ENCODE data around the gene SUB1.
A peak's percentile ranks its signal among the peaks of the same experiment; 100 is the strongest.
"Not testable (repeated sequence)": the region's sequence is repeated elsewhere in the genome, so short reads cannot be mapped to it uniquely, and the experiment has no call there.

Gene SUB1

DNA sequence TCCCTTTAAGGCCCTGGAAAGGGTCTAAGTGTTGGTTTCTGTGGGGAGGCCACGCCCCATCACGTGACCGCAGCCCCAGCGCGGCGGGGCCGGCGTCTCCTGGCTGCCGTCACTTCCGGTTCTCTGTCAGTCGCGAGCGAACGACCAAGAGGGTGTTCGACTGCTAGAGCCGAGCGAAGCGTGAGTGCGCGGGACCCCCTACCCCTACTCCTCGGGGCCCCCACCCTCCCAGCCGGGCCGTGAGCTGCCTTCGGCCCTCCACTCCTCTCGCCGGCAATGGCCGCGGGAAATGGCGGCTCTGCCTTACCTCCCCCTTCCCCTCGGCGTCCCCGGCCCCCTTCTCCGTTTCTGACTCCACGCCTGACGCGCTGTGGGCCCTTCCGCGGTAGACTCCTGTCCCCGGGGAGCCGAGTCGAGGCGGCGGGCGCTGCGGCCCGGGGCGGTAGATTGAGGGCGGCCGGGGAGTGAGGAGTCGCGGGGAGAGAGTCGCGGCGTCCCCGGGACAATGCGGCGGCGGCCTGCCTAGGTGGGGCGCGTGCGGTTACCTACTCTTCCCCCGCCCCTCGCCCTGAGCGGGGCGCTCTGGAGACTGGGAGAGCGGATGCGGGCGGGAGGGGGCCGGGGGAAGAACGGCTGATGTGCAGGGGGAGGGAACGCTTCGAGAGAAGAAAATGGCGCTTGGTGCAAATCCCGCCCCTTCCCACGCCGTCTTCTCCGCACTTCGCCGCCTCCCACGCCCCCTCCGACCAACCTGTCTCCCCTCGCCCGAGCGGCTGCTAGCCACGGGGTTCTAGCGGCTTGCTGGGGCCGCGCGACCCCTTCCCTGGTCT, at the start of gene SUB1:
TSS of gene SUB1 (plus strand) at position 112 of the 830 bp plus-strand sequence. CDS start 2,956 bp downstream, outside the sequence.
- H3K4me3 ChIP-seq (ENCODE audit: low read depth, low read length) = peak within 1 kb of the TSS; percentile 79
- H3K9ac ChIP-seq (ENCODE audit: low read depth, low read length) = peak within 1 kb of the TSS; percentile 92
- no peaks in the 10 kb centered on the region for H3K9me3 ChIP-seq (ENCODE audit: control insufficient read depth, insufficient read depth, low read length)
- peaks cover 36% of the 10 kb centered on the region for H3K4me1 ChIP-seq (ENCODE audit: control insufficient read depth, insufficient read depth, low read length)
- H3K27me3 ChIP-seq (ENCODE audit: control insufficient read depth, insufficient read depth, low read length) = no peaks in the 10 kb centered on the region
- H3K27ac ChIP-seq (ENCODE audit: low read depth, low read length) = peak within 1 kb of the TSS; percentile 95
- peaks cover 25% of the 10 kb centered on the region for H3K36me3 ChIP-seq (ENCODE audit: control insufficient read depth, insufficient read depth, low read length)

DNA sequence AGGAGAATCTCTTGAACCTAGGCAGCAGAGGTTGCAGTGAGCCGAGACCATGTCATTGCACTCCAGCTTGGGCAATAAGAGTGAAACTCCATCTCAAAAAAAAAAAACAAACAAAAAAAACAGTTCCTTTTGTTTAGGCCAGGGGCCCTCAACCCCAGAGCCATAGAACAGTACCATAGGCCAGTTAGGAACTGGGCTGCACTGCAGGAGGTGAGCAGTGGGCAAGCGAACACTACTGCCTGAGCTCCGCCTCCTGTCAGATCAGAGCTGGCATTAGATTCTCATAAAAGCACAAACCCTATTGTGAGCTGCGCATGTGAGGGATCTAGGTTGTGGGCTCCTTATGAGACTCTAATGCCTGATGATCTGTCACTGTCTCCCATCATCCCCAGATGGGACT, 49.1 kb upstream of the SUB1 start:
- no peaks in the 10 kb centered on the region for H3K27me3 ChIP-seq (ENCODE audit: control insufficient read depth, insufficient read depth, low read length)
- H3K36me3 ChIP-seq (ENCODE audit: control insufficient read depth, insufficient read depth, low read length) = no peaks in the 10 kb centered on the region
- H3K9ac ChIP-seq (ENCODE audit: low read depth, low read length) = no peak overlapping the region
- no peak overlapping the region for H3K27ac ChIP-seq (ENCODE audit: low read depth, low read length)
- no peaks in the 10 kb centered on the region for H3K9me3 ChIP-seq (ENCODE audit: control insufficient read depth, insufficient read depth, low read length)
- H3K4me1 ChIP-seq (ENCODE audit: control insufficient read depth, insufficient read depth, low read length) = peaks cover 11% of the 10 kb centered on the region
- no peak overlapping the region for H3K4me3 ChIP-seq (ENCODE audit: low read depth, low read length)

DNA sequence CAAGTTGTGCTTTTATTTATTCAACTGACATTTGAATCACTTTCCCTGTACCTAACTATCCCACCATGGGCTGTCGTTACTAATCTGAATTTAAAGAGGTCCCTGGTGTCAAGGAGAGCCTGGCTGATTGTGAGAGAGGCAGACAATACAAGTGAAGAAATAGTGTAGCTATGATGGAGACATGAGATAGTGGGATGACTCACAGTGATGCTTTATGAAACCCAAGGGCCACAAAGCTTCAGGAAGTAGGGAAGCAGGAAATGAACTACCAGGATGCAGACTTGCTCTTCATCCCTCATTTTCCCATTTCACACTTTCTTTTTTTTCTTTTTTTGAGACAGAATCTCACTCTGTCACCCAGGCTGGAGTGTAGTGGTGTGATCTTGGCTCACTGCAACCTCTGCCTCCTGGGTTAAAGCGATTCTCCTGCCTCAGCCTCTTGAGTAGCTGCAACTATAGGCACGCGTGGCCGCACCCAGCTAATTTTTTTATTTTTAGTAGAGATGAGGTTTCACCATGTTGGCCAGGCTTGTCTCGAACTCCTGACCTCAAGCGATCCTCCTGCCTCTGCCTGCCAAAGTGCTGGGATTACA, 47.8 kb upstream of the SUB1 start:
- not testable (repeated sequence) for H3K27me3 ChIP-seq (ENCODE audit: control insufficient read depth, insufficient read depth, low read length); H3K4me1 ChIP-seq (ENCODE audit: control insufficient read depth, insufficient read depth, low read length); H3K4me3 ChIP-seq (ENCODE audit: low read depth, low read length); H3K36me3 ChIP-seq (ENCODE audit: control insufficient read depth, insufficient read depth, low read length); H3K9ac ChIP-seq (ENCODE audit: low read depth, low read length); H3K9me3 ChIP-seq (ENCODE audit: control insufficient read depth, insufficient read depth, low read length); H3K27ac ChIP-seq (ENCODE audit: low read depth, low read length)

DNA sequence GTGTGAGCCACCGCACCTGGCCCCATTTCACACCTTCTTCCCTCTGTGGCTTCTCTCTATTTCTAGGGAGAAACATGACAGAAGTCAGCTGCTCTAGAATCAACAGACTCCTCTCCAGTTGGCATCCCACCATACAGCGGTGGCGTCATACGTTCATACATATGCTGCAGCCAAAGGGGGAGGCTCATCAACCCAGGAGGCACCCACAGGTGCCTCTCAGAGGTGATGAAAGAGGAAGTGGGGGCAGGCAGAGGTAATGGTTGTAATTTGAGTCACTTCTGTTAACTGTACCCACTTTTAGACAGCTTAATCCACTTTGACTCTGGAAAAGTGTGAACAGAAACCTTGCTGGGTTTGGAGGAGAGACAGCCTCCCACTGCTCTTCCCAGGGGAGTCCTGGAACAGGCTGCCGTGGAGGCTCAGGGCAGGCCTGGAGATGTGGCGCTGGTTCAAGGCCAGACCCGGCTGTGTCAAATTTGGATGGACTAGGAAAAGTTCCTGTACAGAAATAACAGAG, 47.3 kb upstream of the SUB1 start:
- H3K9ac ChIP-seq (ENCODE audit: low read depth, low read length) = no peak overlapping the region
- no peaks in the 10 kb centered on the region for H3K36me3 ChIP-seq (ENCODE audit: control insufficient read depth, insufficient read depth, low read length)
- H3K4me1 ChIP-seq (ENCODE audit: control insufficient read depth, insufficient read depth, low read length) = 0 out of 2 replicates have a peak, but pooled peaks cover 3% of the 10 kb centered on the region
- H3K27ac ChIP-seq (ENCODE audit: low read depth, low read length) = no peak overlapping the region
- no peaks in the 10 kb centered on the region for H3K27me3 ChIP-seq (ENCODE audit: control insufficient read depth, insufficient read depth, low read length)
- no peak overlapping the region for H3K4me3 ChIP-seq (ENCODE audit: low read depth, low read length)
- no peaks in the 10 kb centered on the region for H3K9me3 ChIP-seq (ENCODE audit: control insufficient read depth, insufficient read depth, low read length)

DNA sequence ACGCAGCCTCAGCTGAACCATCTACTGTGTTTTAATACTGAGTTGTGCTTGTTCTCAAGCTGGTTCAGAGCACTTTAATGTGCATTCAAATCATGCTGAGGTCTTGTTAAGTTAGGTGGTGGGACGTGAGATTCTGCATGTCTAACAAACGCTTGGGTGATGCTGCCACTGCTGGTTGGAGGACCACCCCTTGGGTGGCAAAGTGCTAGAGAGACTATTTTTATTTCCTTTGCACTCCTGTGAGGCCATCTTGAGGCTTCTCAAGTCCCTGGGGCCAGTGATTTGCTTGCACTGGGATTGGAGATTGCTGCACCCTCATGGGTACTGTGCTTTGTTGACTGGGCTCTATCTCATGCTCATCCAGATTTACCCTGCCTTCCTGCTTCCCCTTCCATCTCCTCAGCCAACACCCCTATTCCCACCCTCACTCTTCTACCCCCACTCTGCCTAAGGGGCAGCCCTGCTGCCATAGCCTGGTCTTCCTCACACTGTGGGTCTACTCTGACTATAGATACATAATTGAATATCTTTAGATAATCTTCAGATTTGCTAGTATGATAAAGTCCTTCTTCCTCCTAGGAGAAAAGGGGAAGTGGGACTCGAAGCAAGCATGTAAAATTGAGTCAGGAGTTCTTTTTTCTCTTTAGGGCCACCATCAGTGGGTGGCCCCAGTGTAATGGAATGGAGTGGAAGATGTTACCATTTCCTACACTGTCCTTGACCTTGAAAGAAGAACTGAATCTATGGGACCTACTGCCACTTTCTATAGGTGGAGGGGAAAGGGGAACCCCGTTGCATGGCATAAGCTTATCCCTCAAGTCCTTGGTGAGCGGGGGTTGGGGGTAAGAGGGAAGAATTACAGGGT, 45.1 kb upstream of the SUB1 start:
- Histone ChIP-seq H3K4me3 (ENCODE audit: low read depth, low read length) (no peak overlapping the region), H3K27me3 (ENCODE audit: control insufficient read depth, insufficient read depth, low read length) (no peaks in the 10 kb centered on the region), H3K27ac (ENCODE audit: low read depth, low read length) (no peak overlapping the region), H3K36me3 (ENCODE audit: control insufficient read depth, insufficient read depth, low read length) (no peaks in the 10 kb centered on the region), H3K9me3 (ENCODE audit: control insufficient read depth, insufficient read depth, low read length) (no peaks in the 10 kb centered on the region), H3K9ac (ENCODE audit: low read depth, low read length) (no peak overlapping the region), H3K4me1 (ENCODE audit: control insufficient read depth, insufficient read depth, low read length) (0 out of 2 replicates have a peak, but pooled peaks cover 3% of the 10 kb centered on the region)

DNA sequence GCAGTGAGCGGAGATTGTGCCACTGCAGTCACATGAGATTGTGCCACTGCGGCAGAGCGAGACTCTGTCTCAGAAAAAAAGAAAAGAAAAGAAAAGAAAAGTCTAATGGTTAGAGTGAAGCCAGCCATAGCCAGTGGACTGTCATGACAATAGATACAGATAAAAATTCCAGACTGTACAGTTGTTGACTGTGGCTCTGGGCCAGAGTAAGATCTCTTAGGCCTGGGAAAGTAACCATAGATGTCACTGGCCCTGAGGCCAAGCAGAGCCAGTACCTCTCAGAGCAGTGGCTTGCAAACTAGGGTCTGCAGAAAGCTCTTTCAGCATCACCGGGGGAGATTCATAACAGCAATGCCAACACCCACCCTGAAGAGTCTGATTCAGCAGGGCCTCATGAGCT, 44.1 kb upstream of the SUB1 start:
- H3K4me1 ChIP-seq (ENCODE audit: control insufficient read depth, insufficient read depth, low read length) = 0 out of 2 replicates have a peak, but pooled peaks cover 3% of the 10 kb centered on the region
- no peak overlapping the region for H3K9ac ChIP-seq (ENCODE audit: low read depth, low read length)
- no peak overlapping the region for H3K27ac ChIP-seq (ENCODE audit: low read depth, low read length)
- no peaks in the 10 kb centered on the region for H3K27me3 ChIP-seq (ENCODE audit: control insufficient read depth, insufficient read depth, low read length)
- H3K36me3 ChIP-seq (ENCODE audit: control insufficient read depth, insufficient read depth, low read length) = no peaks in the 10 kb centered on the region
- H3K9me3 ChIP-seq (ENCODE audit: control insufficient read depth, insufficient read depth, low read length) = no peaks in the 10 kb centered on the region
- H3K4me3 ChIP-seq (ENCODE audit: low read depth, low read length) = no peak overlapping the region

DNA sequence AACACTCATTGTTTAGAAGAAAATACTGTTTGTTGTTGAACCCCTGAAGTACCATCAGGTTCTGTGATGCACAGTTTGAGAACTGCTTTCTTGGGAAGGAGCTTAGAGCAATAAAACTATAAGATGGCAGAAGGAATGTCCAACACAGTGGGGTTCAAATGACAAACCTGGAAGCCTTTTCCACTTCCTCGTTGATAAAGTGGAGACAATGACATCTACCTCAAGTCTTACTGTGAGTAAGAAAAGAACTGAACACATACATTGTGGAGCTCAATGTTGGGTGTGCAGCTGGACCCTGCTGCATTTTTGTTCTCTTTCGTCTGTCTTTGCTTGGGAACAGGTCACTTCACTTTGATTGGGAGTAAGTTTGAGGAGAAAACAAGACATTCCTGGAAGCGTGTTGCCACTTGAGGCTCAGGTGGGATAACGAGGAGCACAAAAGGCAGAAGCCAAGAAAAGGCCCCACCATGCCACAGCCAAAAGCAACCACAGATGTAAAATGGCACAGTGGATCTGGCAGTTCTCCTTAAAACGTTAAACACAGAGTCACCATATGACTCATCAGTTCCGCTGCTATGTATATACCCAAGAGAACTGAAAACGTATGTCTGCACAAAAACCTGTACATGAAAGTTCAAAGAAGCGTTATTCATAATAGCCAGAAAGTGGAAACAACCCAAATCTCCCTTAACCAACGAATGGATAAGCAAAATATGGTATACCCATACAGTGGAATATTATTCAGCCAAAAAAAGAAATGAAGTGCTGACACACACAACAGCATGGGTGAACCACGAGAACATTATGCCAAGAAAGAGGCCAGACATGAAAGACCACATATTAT, 42.9 kb upstream of the SUB1 start:
- Histone ChIP-seq H3K9ac (ENCODE audit: low read depth, low read length) (no peak overlapping the region), H3K9me3 (ENCODE audit: control insufficient read depth, insufficient read depth, low read length) (no peaks in the 10 kb centered on the region), H3K27ac (ENCODE audit: low read depth, low read length) (no peak overlapping the region)

DNA sequence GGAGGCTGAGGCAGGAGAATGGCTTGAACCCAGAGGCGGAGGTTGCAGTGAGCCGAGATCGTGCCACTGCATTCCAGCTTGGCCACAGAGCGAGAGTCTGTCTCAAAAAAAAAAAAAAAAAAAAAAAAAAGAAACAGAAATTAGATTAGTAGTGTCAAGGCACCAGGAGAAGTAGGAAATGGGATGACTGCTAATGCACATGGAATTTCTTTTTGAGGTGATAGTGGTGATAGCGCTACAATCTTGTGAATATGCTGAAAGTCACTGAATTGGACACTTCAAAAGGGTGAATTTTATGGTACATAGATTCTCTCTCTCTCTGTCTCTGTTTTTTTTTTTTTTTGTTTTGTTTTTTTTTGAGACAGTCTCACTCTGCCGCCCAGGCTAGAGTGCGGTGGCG, 42.1 kb upstream of the SUB1 start:
- Histone ChIP-seq H3K9me3 (ENCODE audit: control insufficient read depth, insufficient read depth, low read length) (no peaks in the 10 kb centered on the region), H3K36me3 (ENCODE audit: control insufficient read depth, insufficient read depth, low read length) (no peaks in the 10 kb centered on the region), H3K9ac (ENCODE audit: low read depth, low read length) (no peak overlapping the region), H3K27me3 (ENCODE audit: control insufficient read depth, insufficient read depth, low read length) (no peaks in the 10 kb centered on the region), H3K27ac (ENCODE audit: low read depth, low read length) (no peak overlapping the region), H3K4me3 (ENCODE audit: low read depth, low read length) (no peak overlapping the region), H3K4me1 (ENCODE audit: control insufficient read depth, insufficient read depth, low read length) (no peaks in the 10 kb centered on the region)

More for the DNA sequence above, 42.9 kb upstream of the SUB1 start:
- no peaks in the 10 kb centered on the region for H3K4me1 ChIP-seq (ENCODE audit: control insufficient read depth, insufficient read depth, low read length)
- no peak overlapping the region for H3K4me3 ChIP-seq (ENCODE audit: low read depth, low read length)
- H3K36me3 ChIP-seq (ENCODE audit: control insufficient read depth, insufficient read depth, low read length) = no peaks in the 10 kb centered on the region
- H3K27me3 ChIP-seq (ENCODE audit: control insufficient read depth, insufficient read depth, low read length) = no peaks in the 10 kb centered on the region

DNA sequence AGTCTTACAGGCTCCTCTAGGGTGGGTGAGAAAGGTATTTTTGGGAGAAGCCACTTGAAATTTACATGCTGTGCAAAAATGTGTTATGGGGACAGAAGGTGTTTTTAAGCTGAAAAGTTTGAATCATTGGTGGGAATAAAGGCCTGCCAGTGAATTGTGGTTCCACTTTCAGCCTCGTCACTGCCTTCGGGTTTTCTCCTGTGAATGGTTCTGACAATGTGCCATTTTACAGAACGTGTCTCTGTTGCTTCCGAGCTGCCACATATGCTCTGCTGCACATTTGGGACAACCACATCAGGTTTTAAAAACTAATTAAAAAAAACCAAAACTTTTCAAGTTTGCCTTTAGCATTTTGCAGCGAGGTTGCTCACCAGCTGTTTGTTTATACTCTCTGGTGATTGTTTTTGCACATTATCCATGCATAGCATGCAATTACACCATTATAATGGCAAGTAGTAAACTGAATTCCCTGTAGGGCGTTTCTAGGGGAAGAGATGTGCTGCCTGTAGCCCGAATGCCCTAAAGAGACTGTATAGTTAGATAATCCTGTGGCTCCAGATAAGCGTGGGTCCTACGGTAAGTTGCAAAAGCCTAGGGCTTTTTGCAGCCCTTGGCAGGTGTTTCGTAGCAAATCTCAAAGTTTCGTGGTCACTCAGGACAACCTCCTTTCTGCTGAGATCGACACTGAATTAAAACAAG, 40.1 kb upstream of the SUB1 start:
- H3K36me3 ChIP-seq (ENCODE audit: control insufficient read depth, insufficient read depth, low read length) = no peaks in the 10 kb centered on the region
- no peaks in the 10 kb centered on the region for H3K27me3 ChIP-seq (ENCODE audit: control insufficient read depth, insufficient read depth, low read length)
- H3K4me1 ChIP-seq (ENCODE audit: control insufficient read depth, insufficient read depth, low read length) = no peaks in the 10 kb centered on the region
- H3K9ac ChIP-seq (ENCODE audit: low read depth, low read length) = no peak overlapping the region
- no peak overlapping the region for H3K27ac ChIP-seq (ENCODE audit: low read depth, low read length)
- no peak overlapping the region for H3K4me3 ChIP-seq (ENCODE audit: low read depth, low read length)
- H3K9me3 ChIP-seq (ENCODE audit: control insufficient read depth, insufficient read depth, low read length) = no peaks in the 10 kb centered on the region

DNA sequence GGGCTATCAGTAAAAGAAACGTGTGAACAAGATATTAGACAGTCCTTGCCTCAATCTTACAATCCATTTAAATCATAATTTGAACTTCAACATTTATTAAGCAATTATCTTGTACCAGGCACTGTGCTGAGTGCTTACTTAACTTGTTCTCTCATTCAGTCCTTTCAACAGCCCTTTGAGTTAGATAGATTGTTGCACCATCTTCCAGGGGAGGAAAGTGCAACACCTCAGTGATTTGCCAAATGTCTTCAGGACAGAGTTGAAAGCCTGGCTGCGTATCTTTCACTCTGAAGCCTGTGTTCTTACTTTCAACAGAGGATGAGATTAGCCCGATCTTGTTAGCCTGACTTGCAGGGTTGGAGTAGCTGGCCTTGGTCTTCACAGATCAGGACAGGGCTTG, 34.2 kb upstream of the SUB1 start:
- H3K4me3 ChIP-seq (ENCODE audit: low read depth, low read length) = no peak overlapping the region
- no peak overlapping the region for H3K27ac ChIP-seq (ENCODE audit: low read depth, low read length)
- no peaks in the 10 kb centered on the region for H3K4me1 ChIP-seq (ENCODE audit: control insufficient read depth, insufficient read depth, low read length)
- no peaks in the 10 kb centered on the region for H3K9me3 ChIP-seq (ENCODE audit: control insufficient read depth, insufficient read depth, low read length)
- H3K9ac ChIP-seq (ENCODE audit: low read depth, low read length) = no peak overlapping the region
- H3K27me3 ChIP-seq (ENCODE audit: control insufficient read depth, insufficient read depth, low read length) = no peaks in the 10 kb centered on the region
- no peaks in the 10 kb centered on the region for H3K36me3 ChIP-seq (ENCODE audit: control insufficient read depth, insufficient read depth, low read length)

Data from HUES48 (cell line).